HG03097 (cell line): ENCODE results near the gene NTF3.

Source experiments
- ATAC-seq: cut with Tn5 transposase; IDR thresholded peaks from one replicate; pipeline ENCODE4 v1.9.1; 2021; ENCODE audit not compliant: unreplicated experiment, low FRiP score

Gene NTF3

GRCh38 chr12:5485454-5485853, 53.5 kb downstream of the NTF3 start:
- no peak for ATAC-seq

- no peak for ATAC-seq
Measured at GRCh38 chr12:5487076-5487475, 55.2 kb downstream of the NTF3 start.

DNA sequence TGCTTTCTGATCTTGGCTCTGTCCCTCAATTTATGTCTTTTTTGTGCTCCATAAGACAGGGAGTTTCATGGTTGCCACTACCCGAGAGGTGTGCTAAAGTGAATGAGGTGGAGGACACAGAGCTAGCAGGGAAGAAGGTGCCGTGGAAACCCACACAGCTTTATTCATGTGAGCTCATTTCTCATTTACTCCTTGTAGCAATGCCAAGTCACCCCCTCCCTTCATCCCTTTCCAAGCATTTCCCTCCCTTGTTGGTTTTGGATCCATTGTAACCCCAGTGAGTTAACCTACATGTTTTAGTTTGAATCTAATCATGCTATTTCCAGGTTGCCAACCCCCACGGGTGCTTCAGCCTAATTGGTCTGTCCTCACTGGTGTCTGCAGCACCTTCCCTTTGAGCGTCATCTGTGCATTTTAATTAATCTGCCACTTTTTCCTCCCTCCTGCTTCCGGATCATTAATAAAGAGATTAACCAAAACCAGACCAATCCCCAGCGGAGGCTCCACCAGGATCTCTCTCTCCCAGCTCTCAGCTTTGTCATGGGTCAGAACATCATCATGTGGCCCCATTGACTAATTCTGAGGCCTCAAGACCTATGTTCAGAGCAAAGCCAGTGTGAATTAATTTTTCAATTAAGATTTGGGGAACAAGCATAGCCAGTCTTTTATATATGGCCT, 56.2 kb downstream of the NTF3 start:
- no peak for ATAC-seq

DNA sequence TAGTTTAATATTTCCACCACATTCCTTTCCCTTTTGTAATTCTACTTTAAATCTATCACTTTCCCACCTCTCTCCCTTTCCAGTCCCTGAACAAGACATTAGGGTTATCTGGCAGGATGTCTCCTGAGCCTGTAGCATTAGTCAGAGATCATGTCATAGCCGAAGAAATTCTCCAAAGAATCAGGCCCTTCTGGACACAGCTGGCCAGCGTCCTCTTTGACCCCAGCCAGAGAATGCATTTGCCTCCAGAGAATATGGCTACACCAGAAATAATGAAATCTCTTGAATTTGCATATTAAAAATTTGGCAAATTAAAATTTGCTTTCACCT, 56.7 kb downstream of the NTF3 start:
- ATAC-seq = no peak

- no peak for ATAC-seq
Measured at GRCh38 chr12:5489017-5489416, 57.1 kb downstream of the NTF3 start.

- no peak for ATAC-seq
Measured at GRCh38 chr12:5489760-5490406, 58.0 kb downstream of the NTF3 start.

DNA sequence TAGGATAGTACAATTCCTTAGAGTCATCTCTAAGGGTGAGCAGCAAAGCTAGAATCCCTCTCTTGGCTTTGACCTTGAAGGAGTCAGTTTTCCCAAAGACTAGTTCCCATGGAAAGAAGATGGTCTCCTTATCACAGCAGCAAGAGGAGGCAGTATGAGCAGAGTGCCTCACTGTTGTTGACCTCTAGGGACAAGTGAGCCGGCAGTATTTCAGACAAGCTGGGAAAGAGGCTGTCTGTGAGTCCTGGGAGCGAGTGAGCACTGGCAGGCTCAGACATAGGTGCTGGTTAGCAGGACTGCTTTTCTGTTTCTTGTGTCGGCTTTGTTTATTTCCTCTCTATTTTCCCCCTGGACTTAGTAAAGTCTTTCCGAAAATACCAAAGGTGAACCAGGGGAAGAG, 60.7 kb downstream of the NTF3 start:
- ATAC-seq = no peak

- ATAC-seq = no peak
Measured at GRCh38 chr12:5493018-5493417, 61.1 kb downstream of the NTF3 start.

- ATAC-seq = no peak
Measured at GRCh38 chr12:5494343-5494742, 62.4 kb downstream of the NTF3 start.

DNA sequence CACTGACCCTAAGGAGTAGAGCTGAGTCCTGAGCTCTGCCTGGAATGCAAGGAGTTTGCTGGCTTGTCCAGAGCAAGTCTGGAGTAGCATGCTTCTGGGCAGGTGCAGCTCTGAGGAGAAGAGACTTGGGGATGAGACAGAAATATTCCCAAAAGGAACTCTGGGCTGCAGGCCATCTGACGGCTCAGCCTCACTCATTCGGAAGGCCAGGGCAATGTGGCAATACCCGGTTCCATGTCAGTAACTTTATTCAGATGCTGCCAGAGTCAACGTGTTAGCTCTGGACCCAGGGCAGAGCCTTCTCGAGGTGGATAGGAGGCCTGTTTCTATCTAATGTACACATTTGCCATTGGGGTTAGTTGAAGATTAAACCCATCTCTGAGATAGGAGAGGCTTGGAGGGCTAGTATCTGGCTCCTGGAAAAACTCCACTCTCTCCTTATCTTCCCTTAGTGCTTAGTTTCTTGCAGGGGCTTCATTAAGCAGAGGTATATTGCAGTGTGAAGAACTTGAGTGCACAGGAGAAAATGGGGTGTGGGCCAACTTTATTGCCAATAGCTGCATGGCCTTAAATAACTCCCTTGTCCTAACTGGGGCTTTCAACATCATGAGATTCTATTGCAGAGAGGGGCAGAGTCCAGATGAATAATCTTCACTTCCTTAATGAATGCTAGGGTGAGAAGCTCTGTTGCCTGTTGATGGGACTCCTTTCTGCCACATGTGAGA, 65.6 kb downstream of the NTF3 start:
- ATAC-seq = no peak

- no peak for ATAC-seq
Measured at GRCh38 chr12:5498076-5498475, 66.2 kb downstream of the NTF3 start.

GRCh38 chr12:5498806-5499205, 66.9 kb downstream of the NTF3 start:
- ATAC-seq = no peak

DNA sequence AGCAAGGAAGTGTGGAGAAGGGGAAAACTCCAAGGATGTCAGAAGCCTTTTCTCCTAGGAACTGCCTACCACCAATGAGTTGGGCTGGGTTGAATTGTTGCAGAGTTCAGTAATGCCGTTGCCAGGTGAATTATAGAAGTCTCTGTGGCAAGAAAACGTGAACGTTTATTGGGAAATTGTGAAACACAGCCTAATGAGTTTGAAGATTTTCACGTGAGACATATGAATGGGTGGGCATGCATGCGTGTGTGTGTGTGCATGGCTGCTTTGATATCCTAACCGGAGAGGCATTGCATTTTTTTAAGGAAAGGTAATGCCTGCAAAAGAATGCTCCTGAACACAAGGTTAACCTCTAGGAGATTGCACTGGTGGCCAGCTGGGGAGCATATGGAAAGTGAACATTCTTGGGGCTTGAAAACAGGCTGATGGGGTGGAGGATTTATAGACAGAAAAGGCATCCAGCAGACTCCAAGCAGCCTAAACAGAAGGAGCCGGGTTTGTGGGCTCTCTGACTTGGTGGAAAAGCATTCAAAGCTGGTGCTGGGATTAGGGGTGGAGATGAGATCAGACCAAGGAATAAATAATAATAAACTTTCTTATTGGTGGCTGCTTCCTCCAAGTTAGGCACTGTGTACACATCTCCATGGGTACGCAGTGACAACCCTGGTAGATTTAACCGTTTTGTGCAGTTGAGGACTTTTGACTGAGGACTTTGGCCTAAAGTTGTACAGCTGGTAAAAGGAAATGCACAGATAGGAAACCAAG, 67.8 kb downstream of the NTF3 start:
- no peak for ATAC-seq

DNA sequence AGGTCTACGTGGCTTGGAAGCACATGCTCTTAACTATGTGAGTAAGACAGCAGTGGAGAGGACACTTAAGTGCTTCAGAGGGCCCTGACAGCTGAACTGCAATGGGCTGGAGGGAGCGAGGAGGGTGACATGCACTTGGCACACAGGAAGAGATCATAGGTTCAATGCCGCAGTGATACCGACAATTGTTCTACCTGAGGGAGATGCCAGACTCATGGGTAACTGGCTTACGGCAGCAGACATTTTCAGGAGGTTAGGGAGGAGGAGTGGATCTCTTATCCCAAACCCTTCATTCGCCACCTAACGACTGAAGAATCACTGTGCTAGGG, 68.4 kb downstream of the NTF3 start:
- ATAC-seq = no peak

DNA sequence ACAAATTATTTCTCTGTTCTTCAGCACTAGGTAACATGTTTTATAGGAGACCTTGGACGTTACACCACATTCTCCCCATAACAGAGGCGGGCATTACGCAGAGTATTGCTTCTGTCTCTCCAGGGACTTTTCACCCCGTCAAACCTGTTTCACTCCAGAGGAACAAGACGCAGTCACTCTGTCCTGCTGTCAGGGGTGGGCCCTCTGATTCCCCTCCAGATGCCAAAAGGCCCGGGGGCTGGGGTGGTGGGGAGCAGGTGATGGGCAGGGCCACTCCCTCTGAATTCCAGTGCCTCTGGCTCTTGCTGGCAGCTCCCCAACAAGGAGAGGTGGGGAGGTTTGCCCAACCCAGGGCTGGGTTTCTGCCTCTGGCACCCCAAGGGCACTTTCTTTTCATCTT, 71.9 kb downstream of the NTF3 start:
- ATAC-seq = no peak

GRCh38 chr12:5505116-5505515, 73.2 kb downstream of the NTF3 start:
- no peak for ATAC-seq

- no peak for ATAC-seq
Measured at GRCh38 chr12:5505751-5506150, 73.8 kb downstream of the NTF3 start.

DNA sequence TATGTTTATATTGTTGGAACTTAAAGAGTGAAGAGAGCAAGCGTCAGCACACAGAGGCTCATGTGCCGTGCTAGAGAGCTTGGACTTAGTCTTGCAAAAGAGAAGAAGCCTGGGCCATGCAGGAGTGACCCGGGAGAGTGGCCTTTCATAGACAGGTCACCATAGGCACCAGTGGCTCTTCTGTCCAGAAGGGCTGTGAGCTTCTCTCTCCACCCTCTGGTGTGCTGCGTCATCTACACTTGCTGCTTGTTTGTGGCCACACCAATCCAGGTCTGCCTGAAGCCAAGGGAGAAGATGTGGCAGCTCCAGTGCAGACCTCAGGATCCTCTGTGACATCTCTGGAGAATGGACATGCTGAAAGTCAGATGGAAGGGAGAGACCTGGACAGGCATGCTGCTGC, 74.4 kb downstream of the NTF3 start:
- ATAC-seq = no peak

GRCh38 chr12:5506821-5507231, 74.9 kb downstream of the NTF3 start:
- ATAC-seq = no peak

GRCh38 chr12:5507401-5507935, 75.6 kb downstream of the NTF3 start:
- ATAC-seq = no peak

- no peak for ATAC-seq
Measured at GRCh38 chr12:5507944-5508343, 76.0 kb downstream of the NTF3 start.
